ENCODE results near the gene HMX1. TPM values are rescaled to one million over a fixed set of nuclear protein-coding genes. Genes with fewer than 3 reads are reported as not detected.

The HMX1 gene
- total RNA-seq, 1 donor from 2014 or later = not detected

GRCh38 chr4:8852118-8852704 lies 19.4 kb downstream of the HMX1 start:
- no peak overlapping the region for H3K4me3 ChIP-seq
- no peak for TF ChIP-seq CTCF (IDR thresholded peaks at IDR 0.05)
- no peak overlapping the region for H3K27ac ChIP-seq
- no peaks in the 10 kb centered on the region for H3K36me3 ChIP-seq
- peaks cover 2% of the 10 kb centered on the region for H3K4me1 ChIP-seq
- no peak for ATAC-seq
- intact Hi-C loops (cut with DNase I) = no loop called here
- H3K27me3 ChIP-seq = peaks cover 72% of the 10 kb centered on the region
- no peaks in the 10 kb centered on the region for H3K9me3 ChIP-seq
- no peak for DNase-seq

- ATAC-seq = no peak
- Histone ChIP-seq H3K4me3 (no peak overlapping the region), H3K27me3 (peaks cover 68% of the 10 kb centered on the region), H3K27ac (no peak overlapping the region), H3K36me3 (no peaks in the 10 kb centered on the region), H3K4me1 (no peaks in the 10 kb centered on the region), H3K9me3 (no peaks in the 10 kb centered on the region)
- TF ChIP-seq CTCF (IDR thresholded peaks at IDR 0.05) = no peak
- intact Hi-C loops (cut with DNase I) = no loop called here
- DNase-seq = no peak
These were observed 20.1 kb downstream of the HMX1 start for GRCh38 chr4:8851321-8852117.

- no peak for ATAC-seq
- no peaks in the 10 kb centered on the region for H3K4me1 ChIP-seq
- no peaks in the 10 kb centered on the region for H3K9me3 ChIP-seq
- H3K36me3 ChIP-seq = no peaks in the 10 kb centered on the region
- peaks cover 68% of the 10 kb centered on the region for H3K27me3 ChIP-seq
- no peak for TF ChIP-seq CTCF (IDR thresholded peaks at IDR 0.05)
- H3K4me3 ChIP-seq = no peak overlapping the region
- intact Hi-C loops (cut with DNase I) = no loop called here
- DNase-seq = no peak
- H3K27ac ChIP-seq = no peak overlapping the region
These were observed 20.8 kb downstream of the HMX1 start for GRCh38 chr4:8850830-8851188.

- Histone ChIP-seq H3K27me3 (peaks cover 65% of the 10 kb centered on the region), H3K4me3 (no peak overlapping the region), H3K4me1 (no peaks in the 10 kb centered on the region), H3K27ac (no peak overlapping the region), H3K36me3 (no peaks in the 10 kb centered on the region), H3K9me3 (no peaks in the 10 kb centered on the region)
- peak; percentile 47 for DNase-seq
- ATAC-seq = no peak
- intact Hi-C loops (cut with DNase I) = no loop called here
- TF ChIP-seq CTCF (IDR thresholded peaks at IDR 0.05) = no peak
These were observed 21.4 kb downstream of the HMX1 start for GRCh38 chr4:8850074-8850829.

GRCh38 chr4:8849266-8850073 lies 22.2 kb downstream of the HMX1 start:
- Histone ChIP-seq H3K9me3 (no peaks in the 10 kb centered on the region), H3K4me3 (no peak overlapping the region), H3K4me1 (no peaks in the 10 kb centered on the region), H3K27me3 (peaks cover 62% of the 10 kb centered on the region), H3K36me3 (no peaks in the 10 kb centered on the region), H3K27ac (no peak overlapping the region)
- ATAC-seq (no peak), DNase-seq (peak; percentile 48)
- intact Hi-C loops (cut with DNase I) = no loop called here
- no peak for TF ChIP-seq CTCF (IDR thresholded peaks at IDR 0.05)
